GM19025 (cell line): ENCODE measurements around the gene ZBTB21.

Source experiments
- ATAC-seq: cut with Tn5 transposase; IDR thresholded peaks from one replicate; pipeline ENCODE4 v1.9.1; 2021; ENCODE audit warnings: mild to moderate bottlenecking, low read depth, moderate library complexity; ENCODE audit not compliant: unreplicated experiment

ZBTB21 gene

GRCh38 chr21:42022091-42022430 lies 11.9 kb upstream of the ZBTB21 start:
- ATAC-seq = no peak

DNA sequence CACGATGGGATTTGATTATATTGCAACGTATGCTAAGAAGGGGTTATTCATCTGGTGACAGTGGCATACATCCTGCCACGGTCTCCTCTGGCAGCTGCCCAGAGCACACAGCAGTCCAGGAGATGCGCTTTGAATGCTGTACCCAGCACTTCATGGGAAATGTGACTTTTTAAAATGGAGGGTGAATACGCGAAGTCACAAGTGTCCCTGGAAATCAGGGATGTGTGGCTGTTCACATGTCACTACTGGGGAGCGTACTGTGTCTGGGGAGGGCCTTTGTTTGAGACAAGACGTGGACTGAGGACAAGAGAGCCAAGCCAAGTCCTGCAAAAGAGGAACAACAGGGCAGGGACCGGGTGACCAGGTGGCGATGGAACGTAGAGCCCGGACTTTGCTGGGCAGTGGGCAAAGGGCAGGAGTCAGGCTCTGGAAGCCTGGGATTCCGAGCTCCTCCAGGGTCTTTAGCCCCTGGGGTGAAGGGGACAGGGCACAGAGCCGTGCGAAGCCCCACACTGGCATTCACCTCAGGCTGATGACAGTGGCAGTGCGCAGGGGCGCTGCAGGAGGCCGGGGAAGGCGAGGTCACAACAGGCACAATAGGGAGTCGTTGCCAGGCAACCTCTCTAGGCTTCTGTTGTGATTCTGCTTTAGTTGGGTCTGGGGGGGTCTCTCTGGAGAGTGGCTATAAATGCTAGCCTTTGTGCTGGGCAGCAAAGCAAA lies 11.4 kb upstream of the ZBTB21 start:
- no peak for ATAC-seq

GRCh38 chr21:42019706-42020105 lies 9.5 kb upstream of the ZBTB21 start:
- no peak for ATAC-seq

GRCh38 chr21:42019101-42019605 lies 9.0 kb upstream of the ZBTB21 start:
- no peak for ATAC-seq

DNA sequence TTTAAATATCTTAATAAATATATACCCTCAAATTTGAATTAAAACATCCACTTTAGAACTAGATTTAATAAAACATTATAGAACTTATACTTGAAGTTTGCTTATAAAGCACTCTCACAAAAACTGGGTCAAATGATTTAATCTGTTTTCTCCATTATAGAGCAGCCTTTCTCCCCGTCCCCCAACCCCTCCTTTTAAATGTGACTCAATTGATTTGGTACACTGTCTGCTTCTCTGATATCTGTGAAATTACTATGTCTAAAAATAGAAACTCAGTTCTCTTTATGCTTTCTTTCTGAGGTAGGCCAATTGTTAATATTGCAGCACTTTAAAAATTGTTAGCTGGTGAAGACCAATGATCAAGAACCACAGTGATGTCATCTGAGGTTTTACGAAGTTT lies 6.9 kb upstream of the ZBTB21 start:
- no peak for ATAC-seq

DNA sequence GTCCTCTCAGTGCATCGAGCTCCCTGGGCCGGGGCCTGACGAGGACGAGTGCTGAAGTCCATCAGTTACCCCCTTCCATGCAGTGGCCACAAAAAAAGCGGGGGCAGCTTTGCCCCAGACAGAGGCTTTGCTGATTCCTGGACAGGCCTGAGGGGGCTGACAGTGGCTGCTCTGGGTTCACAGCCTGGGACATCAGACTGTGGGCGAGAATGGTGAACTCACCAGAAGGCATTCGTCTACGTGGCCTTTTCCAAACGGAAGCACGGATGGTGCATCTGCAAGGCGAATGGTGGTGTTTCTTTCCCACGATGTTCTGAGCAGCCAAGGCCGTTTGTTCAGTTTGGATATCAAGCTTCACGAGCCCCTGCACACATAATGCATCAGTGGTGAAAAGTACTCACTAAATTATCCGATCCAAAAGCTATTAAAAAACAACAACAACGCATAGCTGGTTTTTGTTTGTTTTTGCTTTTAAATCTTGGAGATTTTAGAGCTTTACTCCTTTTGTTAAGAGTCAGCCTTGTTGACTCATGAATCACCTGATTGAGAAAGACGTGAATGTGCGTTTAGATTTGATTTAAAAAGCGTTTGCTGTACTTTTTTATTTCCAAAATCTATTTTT lies 6.3 kb upstream of the ZBTB21 start:
- ATAC-seq = no peak

GRCh38 chr21:42013931-42014330 lies 3.8 kb upstream of the ZBTB21 start:
- ATAC-seq = no peak

- ATAC-seq = no peak
Observed at GRCh38 chr21:42013376-42013775, 3.2 kb upstream of the ZBTB21 start.

- no peak for ATAC-seq
Observed at GRCh38 chr21:42012763-42013329, 2.7 kb upstream of the ZBTB21 start.

GRCh38 chr21:42012344-42012743 lies 2.2 kb upstream of the ZBTB21 start:
- no peak for ATAC-seq

DNA sequence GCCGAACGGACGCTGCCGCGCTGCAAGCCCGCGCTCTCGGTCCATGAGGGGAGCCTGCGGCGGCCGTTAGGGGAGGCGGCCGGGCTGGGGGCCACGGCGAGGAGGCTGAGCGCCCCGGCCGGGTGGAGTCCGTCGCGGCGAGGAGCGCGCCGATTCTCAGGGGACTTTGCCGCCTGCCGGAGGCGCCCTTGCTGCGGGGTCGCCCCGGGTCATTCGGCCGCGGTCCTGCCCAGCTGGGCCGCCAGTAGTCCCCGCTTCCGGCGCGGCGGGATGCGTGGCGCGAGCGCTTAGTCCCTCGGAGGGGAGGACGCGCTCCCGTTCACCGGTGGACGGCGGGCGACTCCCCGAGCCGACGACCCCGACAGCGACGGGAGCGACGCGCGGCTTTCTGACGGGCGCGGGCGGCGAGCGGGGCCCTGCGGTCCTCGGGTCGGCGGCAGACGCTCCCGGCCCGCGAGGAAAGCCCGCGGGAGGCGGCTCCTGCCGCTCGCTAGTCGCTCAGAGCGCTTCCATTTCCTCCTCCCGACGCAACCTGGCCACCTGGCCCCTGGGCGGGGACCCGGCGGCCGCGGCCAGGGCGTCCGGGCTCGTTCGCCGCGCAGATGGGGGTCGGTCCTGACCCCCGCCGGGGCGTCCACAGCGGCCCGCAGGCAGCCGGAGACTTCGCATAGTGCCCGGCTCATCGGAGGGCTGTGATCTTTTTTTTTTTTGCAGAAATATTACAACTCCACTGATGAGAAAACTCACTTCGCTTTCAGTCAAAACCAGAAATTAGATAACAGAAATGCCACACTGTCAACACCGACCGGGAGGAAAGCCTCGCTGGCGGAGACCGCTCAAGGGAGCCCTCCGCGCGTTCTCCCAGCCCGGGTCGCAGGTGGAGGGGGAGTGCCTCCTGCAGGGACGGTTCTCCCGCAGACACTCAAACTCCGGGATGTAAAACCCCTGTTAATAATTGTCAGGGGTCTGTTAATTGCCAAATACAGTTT lies 641 bp upstream of the ZBTB21 start:
- peak; percentile 26 for ATAC-seq

DNA sequence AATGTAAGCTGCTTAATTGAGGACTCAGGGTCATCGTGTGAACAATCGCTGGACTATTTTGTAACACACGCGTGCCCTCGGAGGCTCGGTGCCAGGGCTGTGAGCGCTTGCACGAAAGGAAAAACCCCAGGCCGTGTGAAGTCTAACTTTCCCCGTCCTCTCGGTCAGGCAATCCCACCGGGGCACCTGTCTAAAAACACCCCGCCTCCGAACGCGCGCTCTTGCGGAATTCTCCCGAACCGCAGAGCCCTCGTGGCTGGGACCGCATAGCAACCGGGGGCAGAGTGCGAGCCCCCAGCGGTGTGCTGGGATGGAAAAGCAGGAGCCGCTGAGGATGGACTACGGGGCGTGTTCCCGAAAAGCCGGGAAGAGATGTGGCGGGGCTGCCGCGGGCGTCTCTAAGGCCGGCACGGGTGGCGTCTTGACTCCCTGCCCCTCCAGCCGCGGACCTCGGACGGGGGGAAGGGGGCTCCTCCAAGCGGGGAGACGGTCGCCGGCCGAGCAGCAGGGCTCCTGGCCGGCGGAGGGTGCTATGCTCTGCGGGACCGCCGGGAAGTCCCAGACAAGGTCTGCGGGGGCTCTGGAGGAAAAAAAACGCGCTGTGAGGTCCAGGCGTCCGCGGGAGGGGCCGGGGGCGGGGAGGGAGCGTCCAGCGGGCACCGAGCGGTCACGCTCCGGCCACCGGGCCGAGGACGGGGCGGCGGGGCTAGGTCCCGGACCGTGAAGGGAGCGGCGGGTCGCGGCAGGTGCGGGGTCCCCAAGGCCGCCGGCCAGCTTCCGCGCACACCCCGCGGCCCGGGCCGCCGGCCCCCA lies 936 bp downstream of the ZBTB21 start:
- ATAC-seq = peak; percentile 19

DNA sequence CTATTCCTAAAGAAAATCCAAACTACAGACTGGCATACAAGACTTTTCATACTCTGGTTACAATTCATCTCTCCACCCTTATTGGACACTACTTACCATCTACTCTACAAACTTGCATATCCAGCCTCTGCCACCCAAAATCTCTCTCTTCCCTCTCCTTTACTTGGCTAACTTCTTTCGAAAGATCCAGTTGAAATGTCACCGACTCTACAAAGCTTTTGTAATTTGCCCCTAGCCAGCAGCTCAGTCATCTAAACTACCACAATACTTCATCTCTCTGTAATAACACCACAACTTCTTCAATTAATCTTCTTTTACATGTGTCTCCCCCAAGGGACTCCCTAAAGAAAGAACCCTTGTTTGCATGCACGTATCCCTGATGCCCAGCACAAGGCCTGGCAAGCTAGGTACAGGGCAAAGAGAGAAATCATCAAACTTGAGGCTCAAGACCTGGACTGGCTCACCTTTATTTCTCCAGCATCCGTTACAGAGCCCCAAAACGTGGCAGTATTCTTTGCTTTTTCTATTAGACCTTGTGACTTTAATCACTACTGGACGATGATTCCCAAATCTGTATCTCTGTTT lies 2.7 kb downstream of the ZBTB21 start:
- no peak for ATAC-seq

DNA sequence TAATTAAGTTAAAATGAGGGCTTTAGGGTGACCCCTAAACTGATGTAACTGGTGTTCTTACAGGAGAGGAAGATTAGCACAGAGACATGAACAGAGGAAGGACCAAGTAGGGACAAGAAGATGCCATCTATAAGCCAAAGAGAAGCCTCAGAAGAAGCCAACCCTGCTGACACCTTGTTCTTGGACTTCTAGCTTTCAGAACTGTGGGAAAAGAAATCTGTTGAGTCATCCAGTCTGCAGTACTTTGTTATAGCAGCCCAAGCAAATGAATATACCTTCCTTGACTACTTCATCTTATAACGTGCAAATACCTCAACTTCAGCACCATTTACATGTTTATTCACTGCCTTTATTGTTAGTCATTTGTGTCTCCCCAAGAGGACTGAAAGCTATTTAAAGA lies 3.4 kb downstream of the ZBTB21 start:
- no peak for ATAC-seq

- ATAC-seq = no peak
Observed at GRCh38 chr21:42004406-42005199, 5.6 kb downstream of the ZBTB21 start.

DNA sequence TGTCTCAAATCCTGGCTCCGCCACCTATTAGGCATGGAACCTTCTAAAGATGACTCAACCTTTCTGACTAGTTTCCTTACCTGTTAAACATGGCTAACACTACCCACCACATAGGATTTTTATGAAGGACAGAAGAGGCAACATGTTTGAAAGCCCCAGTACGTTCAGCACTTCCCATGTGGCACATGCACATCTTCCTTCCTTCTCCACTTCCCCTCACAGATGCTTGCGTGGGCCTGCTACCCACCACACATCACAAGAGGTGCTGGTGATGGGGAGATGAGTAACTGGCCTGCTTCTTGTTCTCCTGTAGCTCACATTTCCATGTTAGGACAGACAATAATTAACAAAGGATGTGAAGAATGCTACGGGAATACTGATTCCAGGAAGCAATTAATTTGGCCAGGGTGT lies 7.1 kb downstream of the ZBTB21 start:
- no peak for ATAC-seq

DNA sequence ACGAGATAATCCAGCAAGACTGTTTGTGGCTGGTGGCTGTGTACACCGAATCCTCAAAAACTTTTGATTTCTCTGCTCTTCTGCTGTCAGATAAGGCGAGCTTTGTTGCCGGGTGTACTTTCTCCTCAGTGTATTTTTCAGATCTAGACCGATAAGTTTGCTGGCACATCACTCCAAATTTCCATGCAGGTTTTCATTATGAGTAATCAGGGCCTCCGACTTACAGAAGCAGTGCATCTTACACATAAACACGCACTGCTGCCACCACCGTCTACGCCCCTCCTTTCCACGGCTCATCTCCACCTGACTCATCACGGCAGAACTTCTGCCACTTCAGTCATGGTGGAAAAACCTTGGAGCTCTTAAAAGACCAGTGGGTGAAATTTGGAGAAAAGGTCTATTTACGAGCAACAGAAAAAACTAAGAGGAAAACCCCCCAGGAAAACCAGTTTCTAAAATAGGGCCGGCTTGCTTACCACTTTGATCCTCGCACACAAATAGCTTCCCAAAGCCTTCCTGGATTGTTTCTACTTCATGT lies 7.7 kb downstream of the ZBTB21 start:
- ATAC-seq = peak; percentile 77

- ATAC-seq = no peak
Observed at GRCh38 chr21:42001781-42002180, 8.4 kb downstream of the ZBTB21 start.

DNA sequence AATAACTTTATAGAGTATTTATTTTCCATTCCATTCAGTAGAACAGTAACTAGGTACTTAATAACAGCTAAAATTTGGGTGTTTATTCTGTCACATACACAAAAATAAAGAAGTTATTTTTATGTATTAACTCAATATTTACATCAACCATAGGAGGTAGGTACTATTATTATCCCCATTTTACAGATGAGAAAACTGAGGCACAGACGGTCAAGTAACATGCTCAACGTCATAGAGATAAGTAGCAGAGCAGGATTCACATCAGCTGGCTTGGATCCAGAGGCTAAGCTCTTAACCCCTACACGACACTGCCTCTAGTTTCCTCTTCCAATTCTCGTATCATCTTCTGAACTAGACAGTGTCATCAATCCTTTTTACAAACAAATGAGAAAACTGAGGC lies 9.3 kb downstream of the ZBTB21 start:
- ATAC-seq = no peak
